ENCODE results near the gene CARNS1. TPM values are rescaled to one million over a fixed set of nuclear protein-coding genes. Genes with fewer than 3 reads are reported as not detected.
"Not testable (repeated sequence)": the region's sequence is repeated elsewhere in the genome, so short reads cannot be mapped to it uniquely, and the experiment has no call there.

The CARNS1 gene
- total RNA-seq, 1 donor from 2014 or later = 2.7 TPM

- Histone ChIP-seq H3K4me3 (peak within 1 kb of the TSS; percentile 98), H3K4me1 (peaks cover 44% of the 10 kb centered on the region)
- intact Hi-C loops (cut with DNase I) = loop anchor here (10.0 kb wide), 1 partner anchor 103 kb away; the partner anchor contains the start of genes CDK2AP2 and PITPNM1
Measured at GRCh38 chr11:67401495-67402191, 13.8 kb upstream of the CARNS1 start, which contains the start of gene PPP1CA. PPP1CA (minus strand) TSS chr11:67401858; CDS start chr11:67401782, 76 bp downstream.

DNA sequence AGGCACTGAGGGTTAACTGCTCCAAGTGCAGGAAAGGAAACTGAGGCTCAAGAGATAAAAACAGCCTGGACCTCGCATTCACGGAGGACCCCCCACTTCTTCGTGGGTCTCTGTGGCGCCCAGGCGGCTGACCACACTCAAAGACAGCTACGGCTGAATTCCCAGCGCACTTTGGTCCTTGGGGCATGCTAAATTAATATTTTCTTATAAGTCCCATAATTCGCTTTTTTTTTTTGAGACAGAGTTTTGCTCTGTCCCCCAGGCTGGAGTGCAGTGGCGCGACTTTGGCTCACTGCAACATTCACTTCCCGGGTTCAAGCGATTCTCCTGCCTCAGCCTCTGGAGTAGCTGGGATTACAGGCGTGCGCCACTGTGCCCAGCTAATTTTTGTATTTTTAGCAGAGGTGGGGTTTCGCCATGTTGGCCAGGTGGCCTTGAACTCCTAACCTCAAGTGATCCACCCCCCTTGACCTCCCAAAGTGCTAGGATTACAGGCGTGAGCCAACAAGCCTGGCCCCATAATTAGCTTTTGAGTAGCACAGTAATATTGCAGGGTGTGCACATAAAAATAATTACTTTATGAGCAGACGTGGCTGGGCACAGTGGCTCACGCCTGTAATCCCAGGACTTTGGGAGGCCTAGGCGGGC lies 13.2 kb upstream of the CARNS1 start:
- peak overlapping the region; percentile 50 for H3K4me3 ChIP-seq
- ATAC-seq, H3K9me3 ChIP-seq, DNase-seq, H3K27me3 ChIP-seq: not testable (repeated sequence)
- peaks cover 33% of the 10 kb centered on the region for H3K36me3 ChIP-seq
- intact Hi-C loops (cut with DNase I) = loop anchor here (10.0 kb wide), 1 partner anchor 102 kb away; the partner anchor contains the start of genes CDK2AP2 and PITPNM1
- peak overlapping the region; percentile 91 for H3K27ac ChIP-seq
- peaks cover 37% of the 10 kb centered on the region for H3K4me1 ChIP-seq

More at GRCh38 chr11:67401495-67402191, 13.8 kb upstream of the CARNS1 start, which contains the start of gene PPP1CA:
- Histone ChIP-seq H3K9me3 (no peaks in the 10 kb centered on the region), H3K27ac (peak within 1 kb of the TSS; percentile 93), H3K27me3 (no peaks in the 10 kb centered on the region), H3K36me3 (peaks cover 40% of the 10 kb centered on the region)
- DNase-seq = peak; percentile 96
- peak; percentile 93 for ATAC-seq
- peak; percentile 23 for TF ChIP-seq CTCF (IDR thresholded peaks at IDR 0.05)

DNA sequence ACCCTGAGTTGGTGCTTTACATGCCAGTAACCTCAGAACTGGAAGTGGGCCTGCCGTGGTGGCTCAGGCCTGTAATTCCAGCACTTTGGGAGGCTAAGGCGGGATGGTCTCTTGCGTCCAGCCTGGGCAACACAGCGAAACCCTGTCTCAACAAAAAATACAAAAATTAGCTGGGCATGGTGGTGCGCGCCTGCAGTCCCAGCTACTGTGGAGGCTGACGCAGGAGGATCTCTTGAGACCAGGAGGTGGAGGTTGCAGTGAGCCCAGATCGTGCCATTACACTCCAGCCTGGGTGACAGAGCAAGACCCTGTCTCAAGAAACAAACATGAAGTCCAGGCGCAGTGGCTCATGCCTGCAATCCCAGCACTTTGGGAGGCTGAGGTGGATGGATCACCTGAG lies 12.4 kb upstream of the CARNS1 start:
- H3K27ac ChIP-seq = peak overlapping the region; percentile 72
- not testable (repeated sequence) for ATAC-seq, H3K9me3 ChIP-seq, H3K27me3 ChIP-seq, DNase-seq
- peaks cover 36% of the 10 kb centered on the region for H3K4me1 ChIP-seq
- peaks cover 25% of the 10 kb centered on the region for H3K36me3 ChIP-seq
- intact Hi-C loops (cut with DNase I) = loop anchor here (10.0 kb wide), 1 partner anchor 102 kb away; the partner anchor contains the start of genes CDK2AP2 and PITPNM1
- peak overlapping the region; percentile 49 for H3K4me3 ChIP-seq

DNA sequence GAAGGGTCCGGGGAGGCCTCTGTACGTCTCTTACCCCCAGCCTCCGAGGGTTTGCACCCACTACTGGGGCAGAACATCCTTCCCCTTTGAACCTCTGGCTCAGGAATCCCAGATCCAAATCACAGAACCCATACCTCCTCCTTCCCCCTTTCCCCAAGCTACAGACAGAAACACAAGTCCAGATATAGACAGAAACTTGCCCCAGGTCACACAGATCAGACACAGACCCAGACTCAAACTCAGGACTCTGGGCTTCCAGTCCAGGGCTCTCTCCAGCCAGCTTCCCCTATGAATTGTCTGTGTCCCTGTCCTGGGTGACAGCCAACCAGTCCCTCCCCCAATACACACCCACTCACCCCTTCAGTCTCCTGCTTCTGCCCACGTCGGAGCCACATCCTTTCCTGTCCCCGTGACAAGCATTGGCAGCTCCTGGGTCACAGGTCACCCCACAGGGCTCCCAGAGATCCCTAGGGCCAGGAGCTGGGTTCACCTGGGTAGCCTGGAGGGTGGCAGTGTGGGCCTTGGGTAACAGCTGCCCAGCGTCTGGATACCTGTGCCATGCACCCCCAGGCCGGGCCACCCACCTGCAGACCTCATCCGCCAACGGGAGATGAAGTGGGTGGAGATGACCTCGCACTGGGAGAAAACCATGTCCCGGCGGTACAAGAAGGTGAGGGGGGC lies 10.8 kb upstream of the CARNS1 start:
- peak; percentile 83 for DNase-seq
- peak overlapping the region; percentile 49 for H3K4me3 ChIP-seq
- intact Hi-C loops (cut with DNase I) = loop anchor here (10.0 kb wide), 1 partner anchor 100 kb away; the partner anchor contains the start of genes CDK2AP2 and PITPNM1
- peaks cover 34% of the 10 kb centered on the region for H3K4me1 ChIP-seq
- peaks cover 10% of the 10 kb centered on the region for H3K36me3 ChIP-seq
- peak overlapping the region; percentile 72 for H3K27ac ChIP-seq
- peak; percentile 33 for ATAC-seq
- no peaks in the 10 kb centered on the region for H3K9me3 ChIP-seq
- TF ChIP-seq CTCF (IDR thresholded peaks at IDR 0.05) = no peak
- no peaks in the 10 kb centered on the region for H3K27me3 ChIP-seq

- H3K4me3 ChIP-seq = peak overlapping the region; percentile 49
- H3K4me1 ChIP-seq = peaks cover 33% of the 10 kb centered on the region
- H3K27me3 ChIP-seq = no peaks in the 10 kb centered on the region
- peaks cover 4% of the 10 kb centered on the region for H3K36me3 ChIP-seq
- H3K27ac ChIP-seq = peak overlapping the region; percentile 72
- intact Hi-C loops (cut with DNase I) = loop anchor here (10.0 kb wide), 1 partner anchor 100 kb away; the partner anchor contains the start of genes CDK2AP2 and PITPNM1
- no peak for ATAC-seq
- H3K9me3 ChIP-seq = no peaks in the 10 kb centered on the region
- no peak for TF ChIP-seq CTCF (IDR thresholded peaks at IDR 0.05)
- no peak for DNase-seq
Measured at GRCh38 chr11:67405196-67405567, 10.3 kb upstream of the CARNS1 start.

- peak overlapping the region; percentile 49 for H3K4me3 ChIP-seq
- ATAC-seq (no peak), DNase-seq (no peak)
- peak overlapping the region; percentile 36 for H3K27ac ChIP-seq
- H3K36me3 ChIP-seq = no peaks in the 10 kb centered on the region
- peaks cover 27% of the 10 kb centered on the region for H3K4me1 ChIP-seq
- no peaks in the 10 kb centered on the region for H3K27me3 ChIP-seq
- intact Hi-C loops (cut with DNase I) = loop anchor here (10.0 kb wide), 1 partner anchor 99 kb away; the partner anchor contains the start of genes CDK2AP2 and PITPNM1
- H3K9me3 ChIP-seq = no peaks in the 10 kb centered on the region
- no peak for TF ChIP-seq CTCF (IDR thresholded peaks at IDR 0.05)
Measured at GRCh38 chr11:67405688-67406339, 9.7 kb upstream of the CARNS1 start.
